Measurements from ENCODE around the gene DHX38. TPM values are rescaled to one million over a fixed set of nuclear protein-coding genes. Genes with fewer than 3 reads are reported as not detected.

DHX38 gene
- total RNA-seq, 3 donors from 2014 or later = 56.0 to 75.9 (median 62.7) TPM

DNA sequence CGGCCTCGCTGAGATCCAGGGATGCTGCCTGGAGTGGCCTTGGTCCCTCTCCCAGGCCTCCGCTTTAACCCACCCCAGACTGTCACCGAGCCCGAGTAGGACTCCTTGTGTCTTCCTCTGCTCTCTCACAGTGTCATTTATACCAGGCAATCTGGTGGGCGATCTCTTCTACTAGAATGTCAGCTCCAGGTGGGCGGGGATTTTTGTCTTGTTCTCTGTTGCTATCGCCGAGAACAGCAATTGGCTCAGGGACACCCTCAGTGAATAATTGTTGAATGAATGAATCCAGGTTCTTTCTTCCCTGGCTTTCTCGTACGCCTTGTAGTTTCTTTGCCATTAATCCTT is 591 bp downstream of the DHX38 start:
- intact Hi-C loops (cut with DNase I, micrococcal nuclease) = no loop called here
- H3K4me1 ChIP-seq (ENCODE audit: low read depth) = peaks cover 26% of the 10 kb centered on the region
- H3K4me3 ChIP-seq = peak overlapping the region; percentile 60
- ATAC-seq (peak; percentile 6), DNase-seq (peak in 1 of 3 donors; percentile 22)
- H3K36me3 ChIP-seq (ENCODE audit: low read depth) = peaks cover 5% of the 10 kb centered on the region
- no peaks in the 10 kb centered on the region for H3K9me3 ChIP-seq
- TF ChIP-seq, protein P1, sequence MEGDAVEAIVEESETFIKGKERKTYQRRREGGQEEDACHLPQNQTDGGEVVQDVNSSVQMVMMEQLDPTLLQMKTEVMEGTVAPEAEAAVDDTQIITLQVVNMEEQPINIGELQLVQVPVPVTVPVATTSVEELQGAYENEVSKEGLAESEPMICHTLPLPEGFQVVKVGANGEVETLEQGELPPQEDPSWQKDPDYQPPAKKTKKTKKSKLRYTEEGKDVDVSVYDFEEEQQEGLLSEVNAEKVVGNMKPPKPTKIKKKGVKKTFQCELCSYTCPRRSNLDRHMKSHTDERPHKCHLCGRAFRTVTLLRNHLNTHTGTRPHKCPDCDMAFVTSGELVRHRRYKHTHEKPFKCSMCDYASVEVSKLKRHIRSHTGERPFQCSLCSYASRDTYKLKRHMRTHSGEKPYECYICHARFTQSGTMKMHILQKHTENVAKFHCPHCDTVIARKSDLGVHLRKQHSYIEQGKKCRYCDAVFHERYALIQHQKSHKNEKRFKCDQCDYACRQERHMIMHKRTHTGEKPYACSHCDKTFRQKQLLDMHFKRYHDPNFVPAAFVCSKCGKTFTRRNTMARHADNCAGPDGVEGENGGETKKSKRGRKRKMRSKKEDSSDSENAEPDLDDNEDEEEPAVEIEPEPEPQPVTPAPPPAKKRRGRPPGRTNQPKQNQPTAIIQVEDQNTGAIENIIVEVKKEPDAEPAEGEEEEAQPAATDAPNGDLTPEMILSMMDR (IDR thresholded peaks at IDR 0.05) = no peak

GRCh38 chr16:72098936-72099335 is 5.3 kb downstream of the DHX38 start:
- ATAC-seq (no peak), DNase-seq (no peak)
- no peaks in the 10 kb centered on the region for H3K9me3 ChIP-seq
- H3K4me1 ChIP-seq (ENCODE audit: low read depth) = peaks cover 13% of the 10 kb centered on the region
- peaks cover 21% of the 10 kb centered on the region for H3K36me3 ChIP-seq (ENCODE audit: low read depth)
- H3K4me3 ChIP-seq = no peak overlapping the region
- TF ChIP-seq, protein P1 (IDR thresholded peaks at IDR 0.05) = no peak
- intact Hi-C loops (cut with DNase I, micrococcal nuclease) = no loop called here

DNA sequence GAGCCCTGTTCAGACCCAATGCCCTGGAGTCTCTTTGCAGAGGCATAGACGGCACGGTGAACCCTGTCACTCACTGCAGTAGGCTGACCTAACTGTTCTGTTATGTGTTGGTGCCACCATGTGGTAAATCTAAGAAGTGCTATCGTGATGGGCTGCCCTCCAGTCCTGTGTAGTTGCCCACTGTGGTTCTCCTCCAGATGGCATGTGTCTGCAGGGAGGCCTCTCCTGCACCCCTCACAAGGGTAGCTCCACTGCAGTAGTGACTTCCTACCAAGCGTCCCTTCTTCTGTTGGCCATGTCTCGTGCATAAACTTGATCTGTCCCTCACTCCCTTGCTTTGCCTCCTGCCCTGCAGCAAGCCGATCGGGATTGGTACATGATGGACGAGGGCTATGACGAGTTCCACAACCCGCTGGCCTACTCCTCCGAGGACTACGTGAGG is 5.8 kb downstream of the DHX38 start:
- Histone ChIP-seq H3K9me3 (no peaks in the 10 kb centered on the region), H3K36me3 (ENCODE audit: low read depth) (peaks cover 21% of the 10 kb centered on the region), H3K4me3 (no peak overlapping the region), H3K4me1 (ENCODE audit: low read depth) (peaks cover 12% of the 10 kb centered on the region)
- ATAC-seq = peak; percentile 91
- DNase-seq = peak in 1 of 3 donors; percentile 67
- intact Hi-C loops (cut with DNase I, micrococcal nuclease) = no loop called here
- TF ChIP-seq, protein P1 (IDR thresholded peaks at IDR 0.05) = no peak

DNA sequence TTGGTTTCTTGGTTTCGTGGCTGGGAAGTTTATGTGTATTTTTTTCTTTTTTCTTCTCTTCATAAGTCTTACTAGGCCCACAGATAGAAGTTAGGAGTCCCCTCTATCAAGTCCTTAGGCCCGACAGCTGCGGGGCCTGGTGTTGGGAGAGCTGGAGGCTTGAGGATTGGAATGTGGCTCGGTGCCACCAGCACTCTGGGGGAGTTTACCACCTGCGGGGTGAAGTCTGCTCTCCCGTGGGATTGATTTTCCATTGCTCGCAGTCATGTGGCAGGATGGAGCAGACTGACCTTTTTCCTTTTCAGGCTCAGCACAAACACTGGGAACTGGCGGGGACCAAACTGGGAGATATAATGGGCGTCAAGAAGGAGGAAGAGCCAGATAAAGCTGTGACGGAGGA is 7.5 kb downstream of the DHX38 start:
- Histone ChIP-seq H3K4me3 (no peak overlapping the region), H3K36me3 (ENCODE audit: low read depth) (peaks cover 39% of the 10 kb centered on the region), H3K9me3 (no peaks in the 10 kb centered on the region), H3K4me1 (ENCODE audit: low read depth) (no peaks in the 10 kb centered on the region)
- intact Hi-C loops (cut with DNase I, micrococcal nuclease) = no loop called here
- TF ChIP-seq, protein P1 (IDR thresholded peaks at IDR 0.05) = no peak
- ATAC-seq (no peak), DNase-seq (no peak)

- H3K4me1 ChIP-seq (ENCODE audit: low read depth) = no peaks in the 10 kb centered on the region
- intact Hi-C loops (cut with DNase I, micrococcal nuclease) = no loop called here
- DNase-seq (no peak), ATAC-seq (no peak)
- TF ChIP-seq, protein P1 (IDR thresholded peaks at IDR 0.05) = no peak
- H3K4me3 ChIP-seq = no peak overlapping the region
- peaks cover 62% of the 10 kb centered on the region for H3K36me3 ChIP-seq (ENCODE audit: low read depth)
- no peaks in the 10 kb centered on the region for H3K9me3 ChIP-seq
Observed at GRCh38 chr16:72104905-72105304, 11.3 kb downstream of the DHX38 start.

DNA sequence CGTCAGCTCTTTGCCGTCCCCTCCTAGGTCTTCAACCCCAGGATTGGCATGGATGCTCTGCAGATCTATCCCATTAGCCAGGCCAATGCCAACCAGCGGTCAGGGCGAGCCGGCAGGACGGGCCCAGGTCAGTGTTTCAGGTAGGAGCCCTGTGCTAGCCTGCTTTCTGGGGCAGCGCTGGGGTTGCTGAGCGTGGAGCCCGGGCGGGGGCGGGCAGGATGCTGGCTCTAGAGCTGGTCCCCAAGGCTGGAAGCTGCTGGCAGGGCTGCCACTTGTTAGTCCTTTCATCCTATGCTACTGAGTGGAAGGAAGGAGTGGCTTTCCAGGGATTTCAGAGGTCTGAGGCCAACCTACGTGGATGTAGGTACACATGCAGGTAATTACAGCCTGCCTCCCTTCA is 12.3 kb downstream of the DHX38 start:
- intact Hi-C loops (cut with DNase I, micrococcal nuclease) = no loop called here
- TF ChIP-seq, protein P1 (IDR thresholded peaks at IDR 0.05) = no peak
- Histone ChIP-seq H3K9me3 (no peaks in the 10 kb centered on the region), H3K36me3 (ENCODE audit: low read depth) (peaks cover 54% of the 10 kb centered on the region), H3K4me3 (no peak overlapping the region), H3K4me1 (ENCODE audit: low read depth) (no peaks in the 10 kb centered on the region)
- no peak for ATAC-seq
- DNase-seq = no peak
